ELR (cell line): Measurements from ENCODE around the gene CACNA1H.
"Not testable (repeated sequence)": the region's sequence is repeated elsewhere in the genome, so short reads cannot be mapped to it uniquely, and the experiment has no call there.

Experiments used
- DNase-seq: peaks from one replicate; pipeline ENCODE4 v3.0.0-alpha.2; 2015; ENCODE audit warnings: low read depth

Gene CACNA1H

DNA sequence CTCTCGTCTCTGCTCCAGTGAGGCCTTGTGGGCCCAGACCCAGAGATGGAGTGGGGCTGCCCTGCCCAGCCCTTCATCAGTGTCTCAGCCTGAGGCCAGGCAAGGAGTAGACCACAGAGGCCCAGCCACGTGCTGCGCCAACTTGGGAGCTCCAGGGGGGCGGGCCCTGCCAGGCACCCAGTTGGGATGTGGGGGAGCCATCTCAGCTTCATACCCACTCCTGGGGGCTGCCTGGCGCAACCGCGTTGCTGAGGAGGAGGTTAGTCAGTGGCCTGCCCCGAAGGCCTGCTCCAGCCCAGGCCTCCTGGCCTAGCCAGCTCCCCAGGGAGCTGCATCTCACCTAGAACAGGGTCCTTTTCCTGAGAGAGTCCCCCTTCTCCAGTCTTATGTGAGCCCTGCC is 60.3 kb downstream of the CACNA1H start:
- DNase-seq = no peak

DNA sequence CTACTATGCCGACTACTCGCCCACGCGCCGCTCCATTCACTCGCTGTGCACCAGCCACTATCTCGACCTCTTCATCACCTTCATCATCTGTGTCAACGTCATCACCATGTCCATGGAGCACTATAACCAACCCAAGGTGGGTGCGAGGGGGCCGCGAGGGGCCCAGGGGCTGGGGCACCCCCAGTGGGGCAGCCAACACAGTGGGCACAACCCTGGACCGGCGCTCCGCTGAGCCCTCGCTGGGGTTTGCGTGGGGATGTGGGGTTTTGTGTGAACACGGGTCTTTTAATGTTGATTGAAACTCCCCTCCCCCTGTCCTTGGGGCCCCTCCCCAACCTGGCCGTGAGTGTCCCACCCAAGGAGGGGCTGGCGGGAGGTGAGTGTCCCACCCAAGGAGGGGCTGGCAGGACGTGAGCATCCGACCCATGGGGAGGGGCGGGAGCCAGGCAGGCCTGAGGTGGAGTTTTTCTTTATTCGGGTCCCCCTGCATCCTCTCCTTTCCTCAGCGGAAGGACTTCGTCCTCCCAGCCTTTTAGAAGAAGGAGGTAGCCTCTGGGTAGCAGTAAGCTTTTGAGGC is 61.0 kb downstream of the CACNA1H start:
- no peak for DNase-seq

DNA sequence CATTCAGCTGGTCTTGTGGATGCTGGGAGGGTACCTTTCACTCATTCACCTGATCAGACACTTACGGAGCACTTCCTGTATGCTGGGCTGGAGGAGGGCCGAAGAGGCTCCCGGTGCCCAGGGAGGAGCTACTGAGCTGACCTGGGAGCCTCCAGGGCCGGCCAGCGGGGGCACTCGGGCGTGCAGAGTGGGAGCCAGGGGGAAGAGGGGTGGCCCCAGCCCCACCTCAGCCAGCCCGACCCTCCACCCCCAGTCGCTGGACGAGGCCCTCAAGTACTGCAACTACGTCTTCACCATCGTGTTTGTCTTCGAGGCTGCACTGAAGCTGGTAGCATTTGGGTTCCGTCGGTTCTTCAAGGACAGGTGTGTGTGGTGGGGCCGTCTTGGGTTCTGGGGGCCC is 61.8 kb downstream of the CACNA1H start:
- no peak for DNase-seq

DNA sequence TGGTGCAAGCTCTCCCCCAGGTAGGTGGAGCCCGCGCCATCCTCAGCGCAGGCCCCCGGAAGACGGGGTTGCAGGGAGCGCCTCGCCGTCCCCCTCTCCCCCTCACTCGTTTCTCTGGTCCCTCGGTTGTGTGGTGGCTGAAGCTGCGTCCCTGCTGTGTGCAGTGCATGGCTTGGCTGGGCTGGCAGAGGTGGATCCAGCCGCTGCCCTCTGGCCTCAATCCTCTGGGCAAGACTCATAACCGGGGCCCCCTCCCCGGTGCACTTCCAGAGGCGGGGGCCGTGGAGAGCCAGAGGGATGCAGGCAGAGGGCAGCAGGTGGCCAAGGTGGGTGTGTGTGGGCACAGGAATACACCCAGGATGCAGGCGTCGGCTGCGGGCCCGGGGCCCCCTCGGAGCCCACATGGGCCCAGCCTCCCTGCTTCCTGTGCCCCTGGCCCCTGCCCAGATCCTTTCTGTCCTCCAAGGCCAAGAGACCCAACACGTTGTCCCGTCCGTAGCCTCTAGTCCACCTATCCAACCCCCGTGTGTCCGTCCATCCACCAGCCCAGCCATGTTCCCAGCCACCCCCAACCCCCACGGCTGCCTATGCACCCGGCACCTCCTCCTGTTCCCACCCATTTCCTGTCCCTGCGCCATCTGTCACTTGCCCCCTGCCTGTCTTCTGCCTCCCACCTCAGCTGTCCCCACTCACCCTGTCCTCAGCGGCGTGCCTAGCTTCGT is 62.8 kb downstream of the CACNA1H start:
- DNase-seq = no peak

DNA sequence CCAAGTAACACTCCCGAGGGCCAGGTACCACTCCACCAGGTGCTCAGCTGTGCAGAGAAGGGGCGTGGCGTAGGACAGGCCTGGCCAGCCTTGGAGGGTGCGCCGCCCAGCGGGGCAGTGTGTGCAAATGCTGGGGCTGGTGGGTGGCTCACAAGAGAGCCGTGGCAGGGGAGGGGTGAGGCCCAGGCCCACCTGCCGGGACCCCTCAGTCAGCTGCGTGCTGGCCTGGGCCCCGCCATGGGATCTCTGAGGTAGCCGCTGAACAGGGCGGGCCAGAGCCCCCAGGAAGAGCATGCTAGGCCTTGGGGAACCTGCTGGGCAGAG is 63.4 kb downstream of the CACNA1H start:
- DNase-seq = no peak

DNA sequence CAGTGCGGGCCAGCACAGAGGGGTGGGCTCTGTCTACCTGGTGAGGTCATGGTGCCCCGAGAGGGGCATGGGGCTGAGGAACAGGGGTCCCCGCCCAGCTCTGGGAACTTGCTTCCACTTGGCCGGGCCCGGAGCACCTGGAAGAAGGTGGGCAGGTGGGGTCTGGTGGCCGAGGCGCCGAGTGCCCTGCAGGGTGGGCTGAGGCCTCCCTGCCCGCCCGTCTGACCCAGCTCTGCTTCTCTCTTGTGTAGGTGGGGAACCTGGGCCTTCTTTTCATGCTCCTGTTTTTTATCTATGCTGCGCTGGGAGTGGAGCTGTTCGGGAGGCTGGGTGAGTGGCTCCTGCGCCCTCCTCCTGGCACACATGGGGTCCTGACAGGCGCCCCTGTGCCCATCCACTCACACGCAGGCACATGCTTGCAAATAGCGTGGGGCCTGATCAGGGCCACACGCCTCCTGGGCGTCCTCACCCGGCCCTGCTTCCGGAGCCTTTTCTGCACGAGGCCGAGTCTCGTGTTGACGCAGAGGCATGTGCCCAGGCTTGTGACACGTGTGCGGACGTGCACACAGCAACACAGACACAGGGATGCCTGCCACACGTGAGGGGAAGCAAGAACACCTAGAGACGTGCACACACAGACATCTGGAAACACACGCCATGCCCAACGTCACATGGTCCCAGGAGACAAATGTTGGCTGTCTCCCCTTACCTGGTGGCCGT is 63.9 kb downstream of the CACNA1H start:
- no peak for DNase-seq

DNA sequence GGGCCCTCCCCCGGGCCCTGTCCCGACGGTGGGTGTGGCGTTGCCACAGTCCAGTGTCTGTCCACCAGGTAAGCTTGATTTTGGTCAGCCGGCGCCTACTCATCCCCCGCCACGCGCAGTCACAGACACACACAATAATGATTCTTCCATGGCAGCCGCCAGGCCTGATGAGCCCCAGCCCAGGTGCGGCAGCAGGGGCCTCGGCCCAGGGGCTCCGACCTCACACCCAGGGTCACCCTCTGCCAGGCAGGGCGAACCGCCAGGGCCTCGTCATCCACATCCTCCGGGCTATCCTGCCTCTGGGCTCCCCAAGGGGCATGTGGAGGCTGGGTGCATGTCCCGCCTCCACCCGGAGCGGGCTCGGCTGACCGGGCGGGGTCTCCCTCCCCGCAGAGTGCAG is 64.6 kb downstream of the CACNA1H start:
- no peak for DNase-seq

DNA sequence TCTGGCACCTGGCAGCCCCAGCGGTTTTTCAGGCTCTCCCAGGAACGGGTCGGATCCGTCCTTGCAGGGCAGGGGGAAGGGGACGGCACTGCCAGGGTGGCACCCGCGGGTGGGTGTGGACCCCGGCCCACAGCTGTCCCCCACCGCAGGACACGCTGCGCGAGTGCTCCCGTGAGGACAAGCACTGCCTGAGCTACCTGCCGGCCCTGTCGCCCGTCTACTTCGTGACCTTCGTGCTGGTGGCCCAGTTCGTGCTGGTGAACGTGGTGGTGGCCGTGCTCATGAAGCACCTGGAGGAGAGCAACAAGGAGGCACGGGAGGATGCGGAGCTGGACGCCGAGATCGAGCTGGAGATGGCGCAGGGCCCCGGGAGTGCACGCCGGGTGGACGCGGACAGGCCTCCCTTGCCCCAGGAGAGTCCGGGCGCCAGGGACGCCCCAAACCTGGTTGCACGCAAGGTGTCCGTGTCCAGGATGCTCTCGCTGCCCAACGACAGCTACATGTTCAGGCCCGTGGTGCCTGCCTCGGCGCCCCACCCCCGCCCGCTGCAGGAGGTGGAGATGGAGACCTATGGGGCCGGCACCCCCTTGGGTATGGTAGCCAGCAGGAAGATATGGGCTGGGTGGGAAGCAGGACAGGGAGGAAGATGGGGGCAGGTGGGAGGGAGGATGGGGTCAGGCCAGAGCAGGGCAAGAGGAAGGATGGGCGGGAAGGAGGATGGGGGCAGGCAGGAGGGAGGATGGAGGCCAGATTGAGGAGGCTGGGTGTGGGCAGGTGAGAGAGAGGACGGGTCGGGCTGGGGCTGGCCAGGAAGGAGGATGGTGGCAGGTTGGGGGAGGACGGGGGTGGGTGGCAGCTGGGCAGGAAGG is 65.4 kb downstream of the CACNA1H start:
- DNase-seq = no peak

DNA sequence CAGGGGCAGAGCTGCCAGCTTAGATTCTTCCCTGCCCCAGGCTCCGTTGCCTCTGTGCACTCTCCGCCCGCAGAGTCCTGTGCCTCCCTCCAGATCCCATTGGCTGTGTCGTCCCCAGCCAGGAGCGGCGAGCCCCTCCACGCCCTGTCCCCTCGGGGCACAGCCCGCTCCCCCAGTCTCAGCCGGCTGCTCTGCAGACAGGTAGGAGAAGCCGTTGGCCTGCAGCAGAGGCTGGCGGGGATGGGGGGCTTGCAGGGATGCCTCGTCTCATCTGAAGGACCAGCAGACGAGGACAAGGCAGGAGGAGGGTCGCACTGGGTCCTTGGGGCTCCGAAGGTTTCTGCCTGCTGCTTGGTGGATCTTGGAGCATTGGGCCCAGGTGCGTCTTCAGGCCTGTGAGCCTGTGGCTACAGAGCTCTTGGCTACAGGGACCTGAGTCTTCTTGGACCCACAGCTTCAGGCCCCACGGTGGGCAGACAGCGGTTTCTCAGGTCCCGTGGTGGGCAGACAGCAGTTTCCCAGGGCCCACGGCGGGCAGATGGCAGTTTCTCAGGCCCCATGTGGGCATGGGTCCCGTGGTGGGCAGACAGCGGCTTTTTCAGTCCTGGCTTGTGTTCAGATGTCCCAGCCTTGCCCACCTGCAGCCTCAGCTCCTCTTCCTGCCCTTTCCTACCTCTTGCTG is 66.2 kb downstream of the CACNA1H start:
- DNase-seq = no peak

DNA sequence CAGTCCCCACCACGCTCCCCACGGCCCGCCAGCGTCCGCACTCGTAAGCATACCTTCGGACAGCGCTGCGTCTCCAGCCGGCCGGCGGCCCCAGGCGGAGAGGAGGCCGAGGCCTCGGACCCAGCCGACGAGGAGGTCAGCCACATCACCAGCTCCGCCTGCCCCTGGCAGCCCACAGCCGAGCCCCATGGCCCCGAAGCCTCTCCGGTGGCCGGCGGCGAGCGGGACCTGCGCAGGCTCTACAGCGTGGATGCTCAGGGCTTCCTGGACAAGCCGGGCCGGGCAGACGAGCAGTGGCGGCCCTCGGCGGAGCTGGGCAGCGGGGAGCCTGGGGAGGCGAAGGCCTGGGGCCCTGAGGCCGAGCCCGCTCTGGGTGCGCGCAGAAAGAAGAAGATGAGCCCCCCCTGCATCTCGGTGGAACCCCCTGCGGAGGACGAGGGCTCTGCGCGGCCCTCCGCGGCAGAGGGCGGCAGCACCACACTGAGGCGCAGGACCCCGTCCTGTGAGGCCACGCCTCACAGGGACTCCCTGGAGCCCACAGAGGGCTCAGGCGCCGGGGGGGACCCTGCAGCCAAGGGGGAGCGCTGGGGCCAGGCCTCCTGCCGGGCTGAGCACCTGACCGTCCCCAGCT is 67.3 kb downstream of the CACNA1H start:
- no peak for DNase-seq

DNA sequence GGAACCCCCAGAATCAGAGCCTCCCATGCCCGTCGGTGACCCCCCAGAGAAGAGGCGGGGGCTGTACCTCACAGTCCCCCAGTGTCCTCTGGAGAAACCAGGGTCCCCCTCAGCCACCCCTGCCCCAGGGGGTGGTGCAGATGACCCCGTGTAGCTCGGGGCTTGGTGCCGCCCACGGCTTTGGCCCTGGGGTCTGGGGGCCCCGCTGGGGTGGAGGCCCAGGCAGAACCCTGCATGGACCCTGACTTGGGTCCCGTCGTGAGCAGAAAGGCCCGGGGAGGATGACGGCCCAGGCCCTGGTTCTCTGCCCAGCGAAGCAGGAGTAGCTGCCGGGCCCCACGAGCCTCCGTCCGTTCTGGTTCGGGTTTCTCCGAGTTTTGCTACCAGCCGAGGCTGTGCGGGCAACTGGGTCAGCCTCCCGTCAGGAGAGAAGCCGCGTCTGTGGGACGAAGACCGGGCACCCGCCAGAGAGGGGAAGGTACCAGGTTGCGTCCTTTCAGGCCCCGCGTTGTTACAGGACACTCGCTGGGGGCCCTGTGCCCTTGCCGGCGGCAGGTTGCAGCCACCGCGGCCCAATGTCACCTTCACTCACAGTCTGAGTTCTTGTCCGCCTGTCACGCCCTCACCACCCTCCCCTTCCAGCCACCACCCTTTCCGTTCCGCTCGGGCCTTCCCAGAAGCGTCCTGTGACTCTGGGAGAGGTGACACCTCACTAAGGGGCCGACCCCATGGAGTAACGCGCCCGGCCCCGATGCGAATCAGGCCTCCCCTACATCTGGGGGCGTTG is 68.1 kb downstream of the CACNA1H start:
- DNase-seq = no peak

DNA sequence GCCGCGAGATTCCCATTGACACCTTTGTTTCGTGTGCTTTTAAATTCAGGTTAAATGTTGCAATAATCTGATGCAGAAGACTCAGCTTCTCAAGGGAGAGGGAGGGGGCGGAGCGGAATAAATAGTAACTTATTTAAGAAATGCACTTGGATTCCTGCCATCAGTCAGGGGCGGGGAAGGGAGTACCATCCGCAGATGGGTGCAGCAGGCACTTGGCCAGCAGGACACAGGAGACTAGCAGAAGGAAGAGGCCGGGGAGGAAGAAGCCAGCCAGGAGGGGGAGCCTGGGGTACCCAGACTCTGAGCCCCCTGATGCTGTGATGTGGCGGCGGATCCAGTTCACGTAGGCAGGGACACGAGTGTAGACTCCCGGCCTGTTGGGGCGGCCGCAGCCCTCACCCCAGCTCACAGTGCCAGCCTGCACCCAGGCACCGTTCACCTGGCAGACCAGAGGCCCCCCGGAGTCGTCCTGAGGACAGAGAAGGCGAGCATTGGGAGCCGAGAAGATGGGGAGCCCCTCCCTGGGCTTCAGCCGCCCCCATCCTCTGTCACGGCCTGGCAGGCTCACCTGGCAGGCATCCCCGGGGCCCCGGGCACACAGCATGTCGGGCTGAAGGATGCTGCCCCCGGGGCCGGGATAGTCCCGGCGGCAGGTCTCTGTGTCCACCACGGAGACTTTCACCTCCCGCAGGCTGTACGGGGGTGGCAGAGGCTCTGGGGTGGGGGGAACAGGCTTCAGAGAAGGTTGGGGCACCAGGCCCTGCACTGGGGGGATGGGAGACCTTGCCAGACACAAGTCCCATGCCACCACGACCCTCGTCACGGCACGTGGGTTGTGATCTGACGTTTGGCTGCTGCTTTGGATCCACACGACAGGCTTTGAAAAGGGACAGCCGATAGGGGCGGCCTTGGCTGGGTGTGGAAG is 69.0 kb downstream of the CACNA1H start:
- no peak for DNase-seq

DNA sequence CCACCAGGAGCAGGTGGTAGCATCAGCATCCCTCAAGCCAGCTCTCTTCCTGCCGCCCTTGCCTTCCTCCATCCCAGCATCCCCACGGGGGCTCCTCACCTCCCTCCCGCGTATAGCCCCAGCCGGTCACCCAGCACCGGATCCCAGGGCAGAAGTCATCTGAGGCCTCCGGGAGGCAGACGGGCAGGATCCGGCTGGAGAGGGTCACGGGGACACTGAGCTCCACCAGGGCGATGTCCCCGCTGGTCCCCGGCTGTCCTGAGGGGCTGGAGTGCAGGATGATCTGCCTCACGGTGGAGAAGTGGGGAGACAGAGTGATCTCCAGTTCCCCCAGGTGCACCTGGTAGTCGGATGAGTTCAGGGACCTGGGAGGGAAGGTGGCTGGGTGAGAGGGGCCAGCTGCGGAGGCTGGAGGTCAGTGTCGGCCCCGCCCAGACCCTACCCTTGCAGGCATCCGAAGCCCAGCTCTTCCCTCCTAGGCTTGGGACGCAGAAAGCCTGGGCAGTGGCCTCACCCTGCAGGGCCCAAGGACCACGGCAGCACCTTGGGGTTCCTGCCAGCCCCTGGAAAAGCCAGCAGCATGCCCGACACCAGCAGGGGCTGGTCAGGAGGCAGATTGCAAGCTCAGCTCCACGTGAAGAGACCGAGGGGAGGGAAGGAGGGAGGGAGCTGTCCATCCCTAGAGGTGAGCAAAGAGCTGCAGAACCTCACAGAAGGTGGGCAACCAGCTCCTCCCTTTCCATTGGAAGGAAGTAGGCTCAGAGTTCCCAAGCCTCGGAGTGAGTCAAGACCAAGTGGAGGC is 69.8 kb downstream of the CACNA1H start:
- DNase-seq = no peak

DNA sequence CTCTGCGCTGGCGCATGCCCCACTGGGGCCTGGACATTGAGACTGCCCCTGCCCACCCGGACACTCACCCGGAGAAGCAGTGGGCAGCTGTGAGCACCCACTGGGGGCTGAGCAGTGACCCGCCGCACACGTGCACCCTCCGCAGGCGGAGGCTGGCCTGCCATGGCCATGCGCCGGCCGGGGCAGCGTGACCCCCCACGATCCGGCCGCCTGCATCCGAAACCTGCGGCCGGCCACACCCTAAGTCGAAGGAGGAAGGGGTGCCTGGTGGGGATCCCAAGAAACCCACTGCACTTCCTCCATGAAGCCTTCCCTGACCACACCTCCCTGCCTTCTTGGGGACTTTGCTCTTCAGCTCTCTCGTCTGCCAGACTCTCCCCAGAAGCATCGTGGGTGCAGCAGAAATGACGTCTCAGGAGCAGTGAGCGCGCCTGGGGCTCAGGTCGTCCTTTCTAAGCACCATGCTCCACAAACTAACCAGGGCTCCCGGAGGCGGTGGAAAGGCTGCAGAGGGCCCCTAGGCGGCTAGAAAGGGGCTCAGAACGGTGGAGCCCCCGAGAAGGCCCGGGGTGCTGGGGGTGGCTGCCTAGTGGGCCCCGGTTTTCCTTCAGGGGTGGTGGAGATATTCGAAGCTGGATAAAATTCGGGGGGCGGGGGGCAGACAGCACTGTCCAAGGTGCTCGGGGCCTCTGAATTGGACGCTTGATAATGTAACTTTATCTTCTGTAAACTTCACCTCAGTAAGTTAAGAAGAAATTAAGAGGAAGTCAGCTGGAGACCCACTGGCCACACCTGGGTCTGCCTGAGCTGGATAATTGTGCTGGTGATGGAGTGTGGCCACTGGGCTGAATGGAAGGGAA is 70.7 kb downstream of the CACNA1H start:
- DNase-seq = no peak

DNA sequence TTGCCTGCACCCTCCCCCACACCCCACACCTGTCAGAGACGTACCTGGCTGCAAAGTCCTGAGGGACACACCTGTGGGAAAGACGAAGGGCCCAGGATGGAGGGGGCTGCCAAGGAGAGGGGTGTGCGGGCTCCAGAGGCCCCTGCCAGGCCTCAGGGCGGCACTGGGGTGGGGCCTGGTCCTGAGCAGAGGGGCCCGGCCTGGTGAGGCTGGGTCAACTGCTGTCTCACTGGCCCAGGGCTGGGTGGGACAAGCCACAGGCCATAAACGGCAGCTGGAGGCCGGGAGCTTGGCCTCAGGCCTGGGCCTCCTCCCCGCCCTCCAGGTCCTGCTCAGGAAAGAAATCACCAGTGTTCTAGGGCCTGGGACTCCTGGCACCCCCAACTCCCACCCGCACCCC is 71.7 kb downstream of the CACNA1H start:
- no peak for DNase-seq

DNA sequence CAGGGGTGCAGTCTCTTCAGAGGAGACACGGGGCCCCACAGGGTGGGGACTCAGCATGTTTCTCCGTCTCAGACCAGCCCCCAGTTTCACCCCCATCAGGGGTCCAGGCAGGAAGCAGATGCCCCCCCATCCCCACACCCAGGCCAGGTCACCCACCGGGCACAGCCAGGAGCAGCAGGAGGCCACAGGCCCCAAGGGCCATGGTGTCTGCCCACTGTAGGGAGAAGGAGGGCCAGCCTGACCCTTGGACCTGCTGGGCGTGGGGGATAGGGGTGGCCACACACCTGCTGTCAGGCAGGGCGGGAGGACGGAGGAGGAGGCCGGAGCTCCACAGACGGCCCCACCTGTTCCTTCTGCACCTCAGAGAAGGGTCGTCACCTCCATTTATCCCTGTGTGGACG is 72.1 kb downstream of the CACNA1H start, which contains the start of gene TPSG1:
Gene TPSG1, minus strand, starts transcription at position 218 of the 401 bp plus-strand sequence. Its CDS starts 16 bp downstream, at position 202.
- DNase-seq = no peak

DNA sequence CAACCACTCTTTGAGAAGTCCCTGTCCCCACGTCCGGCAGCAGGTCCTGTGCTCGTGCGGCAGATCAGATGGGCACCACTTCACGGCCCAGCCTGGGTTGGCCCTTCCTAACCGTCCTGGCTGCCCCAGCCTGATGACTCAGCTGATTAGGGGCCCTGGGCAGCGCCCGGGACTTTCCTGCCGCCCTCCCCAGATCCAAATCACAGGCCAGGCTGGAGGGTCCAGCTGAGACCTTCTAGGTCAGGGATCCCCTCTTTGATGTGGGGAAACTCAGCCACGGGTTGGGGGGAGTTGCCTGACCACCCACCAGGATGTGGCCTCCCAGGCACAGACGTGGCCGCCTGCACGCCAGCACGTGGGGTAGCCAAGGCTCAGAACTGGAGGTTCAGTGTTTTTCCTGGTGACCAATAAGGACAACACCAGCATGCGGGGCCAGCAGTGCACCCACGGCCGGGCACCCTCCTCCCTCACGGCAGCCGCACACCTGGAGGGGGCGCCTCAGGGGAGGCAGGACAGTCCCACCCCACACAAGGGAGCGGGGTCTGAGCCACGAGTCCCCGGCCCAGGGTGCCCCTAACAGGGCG is 72.9 kb downstream of the CACNA1H start:
- DNase-seq = not testable (repeated sequence)
